ENCODE results near the gene JOSD2.

Gene JOSD2, protein sequence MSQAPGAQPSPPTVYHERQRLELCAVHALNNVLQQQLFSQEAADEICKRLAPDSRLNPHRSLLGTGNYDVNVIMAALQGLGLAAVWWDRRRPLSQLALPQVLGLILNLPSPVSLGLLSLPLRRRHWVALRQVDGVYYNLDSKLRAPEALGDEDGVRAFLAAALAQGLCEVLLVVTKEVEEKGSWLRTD

DNA sequence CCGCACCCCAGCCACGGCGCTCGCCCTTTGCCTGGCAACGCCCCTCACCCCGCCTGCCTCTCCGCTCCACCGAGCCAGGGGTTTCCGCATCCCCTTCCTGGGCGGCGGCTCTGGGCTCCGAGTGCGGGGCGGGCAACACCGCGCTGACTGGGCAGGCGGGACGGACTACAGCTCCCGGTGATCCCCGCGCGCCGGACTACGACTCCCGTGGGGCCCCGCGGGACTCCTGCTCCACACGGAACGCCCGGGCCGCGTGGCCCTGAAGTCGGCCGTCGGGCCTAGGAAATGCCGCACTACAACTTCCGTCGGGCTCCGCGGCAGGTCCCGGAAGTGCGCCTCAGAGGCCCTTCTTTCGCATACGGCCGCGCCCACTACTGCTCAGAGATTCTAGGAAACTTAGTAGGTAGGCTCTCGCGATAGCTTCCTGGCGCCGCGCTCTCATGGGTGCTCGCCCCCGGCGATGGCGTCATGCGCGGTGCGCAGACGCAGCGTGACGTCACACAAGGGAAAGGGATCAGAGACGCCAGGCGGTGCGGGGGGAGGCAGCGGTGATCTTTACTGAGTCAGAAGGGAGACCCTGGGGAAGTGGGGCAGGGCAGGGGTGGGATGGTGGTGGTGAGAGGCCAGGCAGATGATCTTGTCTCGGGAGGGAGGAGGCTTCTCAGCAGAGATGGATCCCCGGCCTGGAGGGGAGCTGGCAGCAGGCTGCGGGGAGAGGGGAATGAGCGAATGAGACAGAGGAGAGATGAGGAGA, at the start of gene JOSD2:
TSS of gene JOSD2 (minus strand) at position 123 of the 754 bp plus-strand sequence. CDS start 760 bp downstream, outside the sequence.
- peak; percentile 100 for DNase-seq

DNA sequence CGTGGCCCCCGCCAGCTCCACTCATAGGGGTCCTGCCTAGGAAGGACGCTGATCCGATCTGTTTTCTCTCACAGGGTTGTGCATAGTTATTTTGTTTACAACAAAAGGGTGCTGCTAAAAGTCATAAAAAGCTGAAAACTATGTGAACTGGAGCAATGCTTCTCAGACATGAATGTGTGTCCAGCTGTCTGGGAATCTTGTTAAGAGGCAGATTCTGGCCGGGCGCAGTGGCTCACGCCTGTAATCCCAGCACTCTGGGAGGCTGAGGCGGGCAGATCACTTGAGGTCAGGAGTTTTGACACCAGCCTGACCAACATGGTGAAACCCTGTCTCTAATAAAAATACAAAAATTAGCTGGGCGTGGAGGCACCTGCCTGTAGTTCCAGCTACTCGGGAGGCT, 48.6 kb upstream of the JOSD2 start:
- no peak for DNase-seq

DNA sequence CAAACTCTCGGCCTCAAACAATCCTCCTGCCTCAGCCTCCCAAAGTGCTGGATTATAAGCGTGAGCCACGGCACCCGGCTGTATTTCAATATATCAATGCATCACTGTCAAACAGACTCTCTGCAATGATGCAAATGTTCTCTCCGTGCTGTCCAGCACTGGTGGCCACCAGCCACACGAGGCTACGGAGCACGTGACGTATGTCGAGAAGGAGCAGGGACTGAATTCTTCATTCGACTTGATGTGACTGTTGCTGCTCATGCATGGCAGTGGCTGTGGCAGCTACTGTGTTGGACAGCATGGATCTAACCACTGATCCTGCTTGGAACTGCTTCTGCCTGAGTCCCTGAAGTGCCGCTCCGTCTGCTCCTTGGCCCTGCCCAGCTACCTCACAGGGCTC, 47.5 kb upstream of the JOSD2 start:
- DNase-seq, result no peak

DNA sequence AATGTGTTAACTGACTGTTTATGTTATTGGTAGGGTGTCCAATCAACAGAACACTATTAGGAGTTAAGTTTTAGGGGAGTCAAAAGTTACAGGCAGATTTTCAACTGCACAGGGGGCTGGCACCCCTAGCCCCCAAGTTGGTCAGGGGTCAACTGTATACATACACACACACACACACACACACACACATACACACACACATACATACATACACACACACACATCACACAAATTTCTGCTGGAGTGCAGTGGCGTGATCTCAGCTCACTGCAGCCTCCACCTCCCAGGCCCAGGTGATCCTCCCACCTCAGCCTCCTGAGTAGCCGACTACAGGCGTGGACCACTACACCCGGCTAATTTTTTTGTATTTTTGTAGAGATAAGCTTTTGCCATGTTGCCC, 47.0 kb upstream of the JOSD2 start:
- DNase-seq, result no peak

DNA sequence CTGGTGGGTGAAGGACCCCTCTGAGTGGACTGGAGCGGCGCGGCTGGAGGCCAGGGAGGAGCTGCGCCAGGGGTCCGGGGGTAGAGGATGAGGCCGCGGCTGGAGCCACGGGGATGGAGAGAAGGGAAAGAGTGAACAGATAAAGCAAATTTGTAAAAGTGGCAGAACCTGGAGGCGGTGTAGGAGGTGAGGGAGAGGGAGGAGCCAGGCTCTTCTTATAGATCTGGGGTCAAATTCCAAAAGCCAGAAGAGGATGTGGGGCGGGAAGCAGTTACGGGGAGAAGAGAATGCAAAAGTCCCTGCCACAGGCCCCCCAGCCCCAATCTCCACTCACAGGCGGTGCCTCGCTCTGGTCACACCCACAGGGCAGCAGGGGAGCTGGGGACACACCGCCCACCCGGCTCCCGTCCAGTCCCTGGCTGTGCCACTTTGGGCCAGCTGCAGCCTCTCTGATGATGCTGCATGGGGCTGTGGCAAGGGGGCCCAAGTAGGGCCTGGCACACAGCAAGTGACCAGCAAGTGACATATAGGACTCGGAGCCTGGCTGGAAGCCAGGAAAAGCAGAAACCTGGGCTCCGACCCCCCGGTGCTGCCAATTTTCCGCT, 46.1 kb upstream of the JOSD2 start:
- DNase-seq, result no peak

DNA sequence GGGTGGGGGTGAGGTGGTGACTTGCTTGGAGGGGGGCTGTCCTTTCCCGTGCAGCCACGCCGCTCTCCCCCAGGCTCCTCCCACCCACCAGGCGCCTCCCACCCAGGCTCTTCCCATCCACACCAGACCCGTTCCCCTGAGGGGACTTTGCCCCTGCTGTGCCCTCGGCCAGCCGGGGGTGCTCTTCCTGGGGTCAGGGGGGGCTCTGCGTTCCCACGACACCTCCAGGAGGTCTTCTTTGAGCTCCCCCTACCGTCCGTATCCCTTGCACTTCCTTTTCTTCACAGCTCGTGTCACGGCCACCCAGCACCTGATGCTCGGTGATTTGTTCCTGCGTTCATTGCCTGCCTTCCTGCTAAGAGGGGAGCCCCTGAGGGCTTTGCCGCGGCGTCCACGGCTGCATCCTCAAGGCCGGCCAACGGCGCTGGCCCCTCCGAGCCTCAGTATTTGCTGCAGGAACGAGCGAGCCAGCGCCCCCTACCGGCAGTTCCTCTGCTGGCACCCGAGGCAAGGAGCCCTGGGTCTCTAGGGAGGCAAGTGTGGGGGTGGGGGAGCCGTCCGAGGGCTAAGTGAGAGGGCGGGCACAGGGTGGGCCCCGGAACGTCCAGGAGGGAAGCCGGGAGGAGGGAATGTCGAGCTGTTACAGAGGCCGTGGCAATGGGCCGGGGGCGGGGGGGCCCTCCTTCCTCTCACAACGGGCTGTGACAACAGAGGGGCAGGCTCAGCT, 45.5 kb upstream of the JOSD2 start:
- peak; percentile 74 for DNase-seq

DNA sequence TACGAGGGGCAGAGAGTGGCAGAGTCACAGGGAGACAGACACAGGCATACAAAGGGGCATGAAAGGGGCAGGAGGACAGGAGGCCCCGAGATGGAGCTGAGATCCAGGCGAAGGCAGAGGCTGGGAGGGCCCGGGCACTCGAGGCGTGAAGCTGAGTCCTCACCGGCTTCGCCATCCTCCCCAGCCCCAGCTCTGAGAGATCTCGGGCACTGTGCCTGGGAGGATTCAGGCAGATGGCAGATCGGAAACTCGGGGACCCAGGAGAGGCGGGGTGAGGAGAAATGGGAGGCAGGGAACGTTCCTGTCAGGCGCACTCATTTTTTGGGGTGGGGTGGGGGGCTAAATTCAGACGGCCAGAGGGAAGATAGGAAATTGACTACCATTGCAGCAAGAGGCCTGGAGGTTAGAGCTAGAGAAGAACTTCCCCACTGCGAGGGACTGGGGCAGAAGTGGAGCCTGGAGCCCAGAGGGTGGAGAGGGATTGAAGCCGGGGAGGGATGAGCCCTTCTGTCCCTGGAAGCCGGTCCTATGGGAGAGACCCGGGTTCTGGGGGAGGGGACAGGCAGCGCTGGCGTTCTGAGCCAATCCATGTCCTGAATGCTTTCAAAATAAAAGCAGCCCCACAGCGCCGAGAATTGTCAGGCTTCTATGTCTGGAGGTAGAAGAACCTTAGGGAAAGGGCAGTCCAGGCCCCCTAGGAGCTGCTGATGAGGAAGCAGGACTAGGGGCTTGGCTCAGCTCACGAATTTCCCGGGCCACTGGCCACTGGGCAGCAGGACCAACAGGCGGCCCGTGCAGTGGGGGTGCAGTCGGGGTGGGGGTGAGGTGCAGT, 44.7 kb upstream of the JOSD2 start:
- peak; percentile 38 for DNase-seq

DNA sequence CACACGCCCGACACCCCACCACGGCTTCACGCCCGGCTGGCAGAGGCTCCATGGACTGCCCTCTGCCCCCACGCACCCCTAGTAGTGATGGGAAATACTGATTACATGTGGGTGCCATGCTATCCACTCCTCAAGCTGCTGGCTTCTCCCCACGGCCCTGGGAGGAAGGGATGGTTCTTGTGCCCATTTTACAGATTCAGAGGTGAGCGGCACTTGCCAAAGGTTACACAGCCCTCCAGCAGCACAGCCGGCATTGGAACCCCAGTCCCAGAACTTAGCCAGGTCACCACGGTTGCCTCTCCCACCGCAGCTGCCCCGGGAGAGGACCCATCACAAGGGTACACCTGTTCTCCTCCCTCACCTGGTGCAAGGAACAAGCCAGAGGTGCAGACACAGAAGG, 44.0 kb upstream of the JOSD2 start:
- DNase-seq, result no peak

DNA sequence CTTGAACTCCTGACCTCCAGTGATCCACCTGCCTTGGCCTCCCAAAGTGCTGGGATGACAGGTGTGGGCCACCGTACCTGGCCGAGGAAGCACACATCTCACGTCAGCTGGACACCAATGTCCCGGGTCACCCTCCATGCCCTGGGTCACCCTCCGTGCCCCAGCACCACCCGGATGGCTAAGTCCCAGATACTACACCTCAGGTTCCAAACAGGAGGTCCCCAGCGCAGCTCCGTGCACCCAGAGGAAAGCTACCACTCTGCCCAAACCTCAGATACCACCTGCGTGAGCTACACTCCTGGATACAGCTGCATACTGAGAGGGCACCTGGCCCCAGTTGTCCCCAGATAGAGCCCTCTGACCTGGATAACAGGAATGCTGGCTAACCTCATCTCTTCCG, 43.2 kb upstream of the JOSD2 start:
- no peak for DNase-seq

DNA sequence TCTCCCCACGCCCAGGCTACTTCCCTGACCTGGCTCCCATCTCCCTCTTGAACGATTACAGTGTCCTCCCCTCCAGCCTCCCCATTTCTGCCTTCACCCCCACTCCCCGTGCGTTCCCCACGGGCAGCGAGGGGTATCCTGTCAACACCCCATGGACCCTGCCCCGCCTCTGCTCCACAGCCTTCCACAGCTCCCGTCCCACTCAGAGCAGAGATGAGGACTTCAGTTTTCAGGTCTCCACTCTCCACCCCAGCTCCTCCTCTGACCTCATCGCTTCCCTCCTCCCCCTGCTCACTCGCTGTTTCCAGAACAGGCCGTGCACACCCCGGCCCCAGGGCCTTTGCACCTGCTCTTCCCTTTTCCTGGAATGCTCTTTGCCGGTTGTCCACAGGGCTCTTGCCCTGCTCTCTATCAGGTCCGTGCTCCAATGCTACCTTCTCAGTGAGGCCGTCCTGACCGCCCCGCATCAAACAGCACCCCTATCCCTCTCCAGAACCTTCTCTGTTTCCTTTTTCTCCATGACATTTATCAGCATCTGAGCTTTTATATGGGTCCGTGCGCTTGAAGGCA, 42.2 kb upstream of the JOSD2 start:
- no peak for DNase-seq

DNA sequence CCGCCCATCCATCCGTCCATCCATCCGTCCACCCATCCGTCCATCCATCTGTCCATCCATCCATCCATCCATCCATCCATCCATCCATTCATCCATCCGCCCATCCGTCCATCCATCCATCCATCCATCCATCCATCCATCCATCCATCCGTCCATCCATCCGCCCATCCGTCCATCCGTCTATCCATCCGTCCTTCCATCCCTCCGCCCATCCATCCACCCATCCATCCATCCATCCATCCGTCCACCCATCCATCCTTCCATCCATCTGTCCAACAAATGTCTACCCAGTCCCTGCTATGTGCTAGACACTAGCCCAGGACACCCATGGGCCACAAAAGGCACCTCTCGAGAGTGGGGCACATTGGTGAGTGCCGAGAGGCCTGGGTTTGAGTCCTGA, 41.5 kb upstream of the JOSD2 start:
- DNase-seq, result no peak

DNA sequence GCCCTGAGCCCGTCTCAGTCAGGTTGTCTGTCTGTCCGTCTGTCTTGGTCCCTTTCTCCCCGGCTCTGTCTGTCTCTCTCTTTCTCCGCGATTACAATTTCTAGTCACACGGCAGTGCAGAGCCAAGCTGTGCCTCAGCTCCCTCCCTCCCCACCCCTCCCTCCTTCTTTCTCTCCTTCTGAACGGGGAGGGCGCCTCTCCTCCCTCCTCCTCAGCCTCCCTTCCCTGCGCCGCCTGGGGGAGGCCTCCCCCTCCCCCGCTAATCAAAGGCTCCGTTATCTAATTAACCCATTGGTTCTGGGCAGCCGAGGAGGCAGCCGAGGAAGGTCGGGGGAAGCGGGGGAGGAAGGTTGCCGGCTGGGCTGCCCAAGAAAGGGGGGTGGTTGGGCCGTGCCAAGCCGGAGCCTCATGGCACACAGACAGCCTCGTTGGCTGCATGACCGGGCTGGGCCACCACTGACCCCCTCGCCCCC, 40.8 kb upstream of the JOSD2 start:
- DNase-seq, result no peak

DNA sequence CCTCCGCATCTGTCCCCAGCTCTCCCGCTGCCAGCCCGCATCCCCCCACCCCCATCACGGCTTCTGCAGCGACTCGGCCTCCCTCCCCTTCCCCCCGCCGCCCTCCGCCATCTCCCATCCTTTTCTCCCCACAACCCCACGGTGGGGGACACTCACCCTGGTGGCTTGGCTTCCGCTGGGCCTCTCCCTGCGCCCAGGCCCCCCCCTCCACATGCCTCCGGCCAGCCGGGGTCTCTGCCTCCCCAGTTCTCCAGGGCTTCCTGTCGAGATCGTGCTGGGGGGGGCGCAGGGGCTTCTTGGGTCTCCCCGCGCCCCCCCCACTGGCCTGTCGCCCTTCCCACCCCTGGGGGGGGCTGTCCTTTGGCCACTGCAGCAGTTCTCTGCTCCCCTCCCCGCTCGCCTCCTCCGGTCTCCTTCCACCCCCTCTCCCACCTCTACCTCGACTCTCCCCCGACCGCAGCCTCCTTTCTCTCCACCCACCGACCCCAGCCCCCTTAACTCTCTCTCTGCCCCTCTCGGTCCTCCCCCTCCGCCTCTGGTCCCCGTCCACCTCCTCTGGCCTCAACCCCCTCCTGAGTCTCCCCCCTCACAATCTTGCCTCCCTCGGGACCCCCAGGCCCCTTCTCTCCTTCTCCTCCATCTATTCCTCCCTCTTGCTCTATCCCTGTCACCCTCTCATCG, 40.2 kb upstream of the JOSD2 start:
- no peak for DNase-seq

DNA sequence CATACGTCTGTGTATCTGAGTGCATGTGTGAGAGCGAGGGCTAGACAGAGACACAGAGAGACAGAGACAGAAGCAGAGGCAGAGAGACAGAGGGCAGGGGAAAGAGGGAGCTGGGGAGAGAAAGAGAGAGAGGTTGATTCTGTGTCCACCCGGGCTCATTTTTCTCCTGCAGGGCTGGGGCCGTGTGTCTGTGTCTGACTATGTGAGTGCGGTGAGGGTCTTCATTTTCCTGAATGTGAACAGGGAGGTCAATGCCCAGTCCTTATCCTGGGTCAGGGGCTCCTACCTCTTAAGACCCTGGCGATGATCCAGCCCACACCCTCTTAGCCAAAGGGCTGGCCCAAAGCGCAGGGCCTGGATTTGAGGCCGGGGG, 39.6 kb upstream of the JOSD2 start:
- DNase-seq, result no peak

DNA sequence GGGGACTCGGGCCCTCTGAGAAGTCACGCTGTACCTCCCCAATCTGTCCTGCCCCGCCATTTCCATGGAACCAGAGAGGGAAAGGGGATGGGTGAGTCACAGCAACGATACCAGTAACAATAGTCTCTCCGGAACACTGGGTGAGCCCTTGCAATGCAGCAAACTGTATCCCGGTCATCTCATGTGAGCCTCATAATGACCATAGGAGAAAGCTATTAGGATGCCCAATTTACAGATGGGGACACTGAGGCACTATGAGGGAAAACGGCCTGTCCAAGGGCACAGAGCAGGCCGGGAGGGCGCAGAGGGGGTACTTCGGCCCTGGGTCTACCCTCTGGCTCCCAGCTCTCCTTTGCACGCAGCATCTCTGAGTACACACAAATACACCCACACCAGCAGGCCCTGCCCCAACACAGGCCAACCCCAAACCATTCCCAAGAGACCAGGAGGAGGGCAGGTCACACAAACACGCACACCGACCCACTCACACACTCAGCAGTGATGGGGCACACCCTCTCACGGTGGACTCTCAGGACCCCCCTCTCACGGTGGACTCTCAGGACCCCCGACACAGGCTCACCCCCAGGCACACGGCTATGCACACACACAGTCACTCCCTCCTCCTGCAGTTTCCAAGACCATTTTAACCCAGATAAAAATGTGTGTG, 39.1 kb upstream of the JOSD2 start:
- no peak for DNase-seq

DNA sequence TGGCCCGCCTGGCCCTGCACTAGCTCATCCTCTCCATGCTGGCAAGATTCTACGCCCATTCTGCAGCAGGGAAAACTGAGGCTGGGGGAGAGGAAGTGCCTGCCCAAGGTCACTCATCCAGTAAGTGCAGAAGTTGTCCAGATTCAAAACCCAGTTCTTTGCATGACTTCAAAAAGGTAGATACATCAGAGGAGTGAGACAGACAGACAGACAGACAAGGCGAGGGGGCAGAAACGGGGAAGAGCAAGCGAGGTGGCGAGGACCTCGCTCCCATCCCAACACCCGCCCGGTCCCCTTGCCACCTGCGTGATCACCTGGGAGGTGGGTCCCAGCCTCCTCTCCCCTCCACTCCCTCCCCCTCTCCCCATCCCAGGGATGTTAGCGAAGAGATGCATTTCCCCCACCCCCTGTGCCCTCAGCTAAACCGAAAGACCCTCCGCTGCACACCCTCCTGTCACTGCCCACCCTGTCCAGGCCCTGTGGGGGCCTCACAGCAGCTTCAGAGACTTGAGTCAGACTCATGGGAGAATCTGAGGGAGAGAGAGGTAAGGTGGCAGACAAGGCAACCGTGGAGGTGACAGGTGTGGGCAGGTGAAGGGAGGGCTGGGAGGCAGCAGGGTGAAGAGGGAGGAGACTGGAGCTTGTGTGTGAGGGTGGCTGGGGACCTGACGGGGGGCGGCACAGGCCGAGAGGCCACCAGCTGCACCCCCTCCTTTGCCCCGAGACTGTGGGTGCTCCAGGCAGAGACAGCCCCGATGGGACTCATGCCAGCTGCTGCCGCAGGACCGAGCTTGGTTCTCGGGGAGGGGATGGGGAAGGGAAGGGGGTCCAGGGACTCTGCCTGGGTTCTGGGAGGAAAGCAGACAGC, 38.3 kb upstream of the JOSD2 start:
- DNase-seq, result no peak

DNA sequence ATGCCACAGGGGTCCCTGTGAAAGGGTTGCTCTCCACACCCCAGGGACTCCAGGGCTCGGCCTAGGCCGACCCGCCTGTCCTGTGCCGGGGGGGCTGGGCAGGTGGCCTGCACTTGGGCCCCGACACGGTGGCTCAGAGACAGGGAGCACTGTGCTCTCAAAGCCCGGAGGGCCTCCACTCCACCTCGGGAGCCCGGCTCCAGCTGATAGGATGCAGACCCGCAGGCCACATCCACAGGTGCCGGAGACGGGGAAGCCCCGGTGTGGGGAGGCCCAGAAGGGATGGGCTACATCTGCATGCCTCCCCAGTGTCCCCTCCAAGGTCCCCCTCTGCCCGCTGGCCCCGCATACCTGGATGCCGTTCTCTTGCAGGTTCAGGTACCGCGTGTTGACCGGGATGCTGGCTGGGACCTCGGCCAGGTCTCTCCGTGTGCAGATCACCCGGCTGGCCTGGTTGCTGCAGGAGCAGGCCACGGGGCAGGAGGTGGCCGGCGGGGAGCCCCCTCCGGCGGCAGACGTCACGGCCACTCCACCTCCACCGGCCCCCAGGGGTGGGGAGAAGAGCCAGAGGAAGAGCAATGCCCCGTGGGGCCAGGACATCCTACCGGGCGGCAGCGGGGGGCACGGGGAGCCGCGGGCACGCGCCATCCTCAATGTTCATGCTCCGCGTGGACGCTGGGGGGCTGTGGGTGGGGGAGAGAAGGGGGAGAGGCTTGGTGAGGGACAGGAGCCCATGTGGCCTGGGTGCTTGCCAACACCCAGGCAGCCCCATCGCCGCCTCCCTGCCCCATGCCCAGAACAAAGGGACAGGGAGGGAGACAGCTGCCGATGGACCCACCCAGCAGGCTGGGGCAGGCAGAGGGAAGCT, 37.4 kb upstream of the JOSD2 start:
- no peak for DNase-seq

DNA sequence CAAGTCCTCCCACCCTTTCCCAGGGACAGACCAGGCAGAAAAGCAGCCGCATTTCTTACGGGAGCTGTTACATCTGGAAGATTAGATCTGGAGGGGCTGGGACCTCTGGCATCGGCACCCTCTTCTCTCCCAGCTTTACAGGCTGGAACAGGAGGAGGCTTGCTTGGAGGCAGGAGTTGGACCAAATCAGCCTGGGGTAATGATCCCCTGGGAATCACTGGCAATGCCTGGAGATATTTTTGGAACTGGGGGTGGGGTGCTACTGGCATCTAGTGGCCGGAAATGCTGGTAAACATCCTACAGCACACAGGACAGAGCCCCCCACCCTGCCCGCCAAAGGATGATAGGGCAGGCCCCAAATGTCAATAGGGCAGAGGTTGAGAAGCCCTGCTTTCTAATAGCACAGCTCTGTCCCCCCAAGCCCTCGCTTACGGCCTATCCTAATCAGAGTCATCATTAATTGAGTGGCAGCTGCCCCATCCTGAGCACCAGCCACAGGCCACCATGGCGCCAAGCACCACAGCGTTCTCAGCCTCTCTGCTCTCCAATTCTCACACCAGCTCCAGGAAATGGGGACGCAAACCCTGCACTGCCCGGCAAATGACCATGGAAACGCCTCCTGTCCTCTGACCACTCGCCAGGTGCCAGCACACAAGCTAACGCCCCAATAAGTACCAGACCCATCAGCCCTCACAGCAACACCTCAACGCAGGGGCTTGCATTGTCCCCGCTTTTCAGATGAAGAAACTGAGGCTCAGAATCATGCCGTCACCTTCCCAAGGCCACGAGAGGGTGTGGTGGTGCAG, 36.6 kb upstream of the JOSD2 start:
- no peak for DNase-seq

All from NCI-H1105 (cell line).